HG03571 (cell line): ENCODE data around the gene ZFYVE9.
A peak's percentile ranks its signal among the peaks of the same experiment; 100 is the strongest.
"Not testable (repeated sequence)": the region's sequence is repeated elsewhere in the genome, so short reads cannot be mapped to it uniquely, and the experiment has no call there.

Experiments used
- ATAC-seq: cut with Tn5 transposase; IDR thresholded peaks from one replicate; pipeline ENCODE4 v1.9.1; 2021; ENCODE audit not compliant: unreplicated experiment

The ZFYVE9 gene

DNA sequence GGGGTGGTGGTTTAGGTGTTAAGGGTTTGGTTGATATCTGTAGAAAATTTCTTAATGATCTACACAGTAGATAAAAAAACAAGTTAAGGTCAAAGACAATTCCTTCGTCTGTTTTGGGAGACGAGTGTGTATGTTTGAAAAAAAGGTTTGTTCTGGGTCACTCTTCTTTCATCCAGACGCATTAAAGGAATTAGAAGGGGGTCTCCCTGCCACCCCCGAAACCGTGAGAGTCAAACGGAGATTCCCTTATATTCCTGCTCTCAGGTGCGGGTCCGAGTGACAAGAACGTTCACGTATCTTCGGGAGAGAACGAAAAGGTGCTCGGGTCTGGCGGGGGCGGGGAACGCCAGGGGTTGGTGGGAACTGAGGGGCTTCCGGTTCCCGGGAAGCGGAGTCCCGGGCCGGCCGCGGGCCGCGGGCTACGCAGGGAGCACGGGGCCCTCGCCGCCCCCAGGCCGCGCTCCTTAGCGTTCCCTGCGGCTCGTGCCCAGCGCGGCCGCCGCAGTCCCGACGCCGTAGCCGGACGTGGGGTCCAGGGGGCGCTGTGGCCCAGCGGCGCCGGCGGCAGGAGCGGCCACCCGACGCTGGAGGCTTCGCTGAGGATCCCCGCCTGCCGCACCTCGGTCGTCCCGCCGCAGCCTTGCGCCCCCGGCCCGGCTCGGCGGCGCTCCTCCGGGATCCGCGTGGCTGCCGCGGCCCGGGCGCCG lies at the start of gene ZFYVE9:
TSS of gene ZFYVE9 (plus strand) at position 577 of the 707 bp plus-strand sequence. CDS start 91,118 bp downstream, outside the sequence.
- ATAC-seq = peak; percentile 83

DNA sequence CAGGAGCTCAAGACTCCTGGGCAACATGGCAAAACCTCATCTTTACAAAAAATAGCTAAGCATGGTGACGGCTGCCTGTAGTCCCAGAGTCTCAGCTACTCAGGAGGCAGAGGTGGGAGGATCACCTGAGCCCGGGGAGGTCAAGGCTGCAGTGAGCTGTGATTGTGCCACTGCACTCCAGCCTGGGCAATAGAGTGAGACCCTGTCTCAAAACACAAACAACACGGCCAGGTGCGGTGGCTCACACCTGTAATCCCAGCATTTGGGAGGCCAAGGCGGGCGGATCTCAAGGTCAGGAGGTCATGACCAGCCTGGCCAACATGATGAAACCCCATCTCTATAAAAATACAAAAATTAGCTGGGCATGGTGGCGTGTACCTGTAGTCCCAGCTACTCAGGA lies 47.6 kb upstream of the ZFYVE9 start:
- ATAC-seq = not testable (repeated sequence)

DNA sequence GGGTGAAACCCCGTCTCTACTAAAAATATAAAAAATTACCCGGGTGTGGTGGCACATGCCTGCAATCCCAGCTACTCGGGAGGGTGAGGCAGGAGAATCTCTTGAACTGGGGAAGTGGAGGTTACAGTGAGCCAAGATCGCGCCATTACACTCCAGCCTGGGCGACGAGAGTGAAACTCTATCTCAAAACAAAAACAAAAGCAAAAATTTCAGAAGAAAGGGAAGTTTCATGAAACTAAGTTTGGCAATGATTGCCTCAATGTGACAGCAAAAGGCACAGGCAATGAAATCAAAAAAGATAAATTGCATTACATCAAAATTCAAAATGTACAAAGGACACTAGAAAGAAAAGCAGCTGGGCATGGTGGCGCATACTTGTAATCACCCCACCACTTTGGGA lies 45.7 kb upstream of the ZFYVE9 start:
- no peak for ATAC-seq

- no peak for ATAC-seq
Observed at GRCh38 chr1:52098139-52098871, 43.6 kb upstream of the ZFYVE9 start.

GRCh38 chr1:52102336-52103013 lies 39.4 kb upstream of the ZFYVE9 start:
- no peak for ATAC-seq

DNA sequence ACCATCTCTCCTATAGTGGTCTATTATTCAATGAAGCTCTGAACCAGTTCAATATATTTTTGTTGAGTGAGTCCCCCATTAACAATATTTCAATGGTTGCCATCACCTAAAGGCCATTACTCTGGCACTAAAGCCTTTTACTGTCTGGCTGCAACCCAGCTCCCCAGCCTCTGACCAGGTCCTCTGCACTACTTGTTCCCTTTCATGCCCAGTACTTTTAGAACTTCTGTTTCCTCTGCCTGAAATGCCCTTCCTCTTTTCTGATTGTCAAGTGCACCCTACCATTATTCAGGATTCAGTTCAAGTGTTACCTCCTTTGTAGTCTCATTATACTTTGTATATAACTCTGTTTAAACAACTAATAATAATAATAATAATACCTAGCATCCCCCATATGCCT lies 30.4 kb upstream of the ZFYVE9 start:
- ATAC-seq = no peak

DNA sequence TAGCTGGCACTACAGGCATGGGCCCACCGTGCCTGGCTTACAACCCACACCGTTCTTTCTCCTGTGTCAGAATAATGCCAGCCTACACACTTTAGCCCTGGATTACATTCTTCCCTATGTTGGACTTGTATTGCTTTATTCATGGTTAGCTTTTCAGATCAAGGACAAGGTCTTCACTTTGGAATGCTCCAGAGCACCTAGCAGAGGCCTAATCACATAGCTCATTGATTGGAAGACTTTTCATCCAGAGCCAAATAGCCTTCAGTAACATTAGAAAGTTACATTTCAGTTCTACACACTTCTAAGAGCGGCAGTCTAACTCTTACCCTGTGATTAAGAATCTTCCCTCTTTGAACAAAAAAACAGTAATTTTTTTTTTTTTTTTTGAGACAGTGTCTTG lies 29.4 kb upstream of the ZFYVE9 start:
- ATAC-seq = no peak

DNA sequence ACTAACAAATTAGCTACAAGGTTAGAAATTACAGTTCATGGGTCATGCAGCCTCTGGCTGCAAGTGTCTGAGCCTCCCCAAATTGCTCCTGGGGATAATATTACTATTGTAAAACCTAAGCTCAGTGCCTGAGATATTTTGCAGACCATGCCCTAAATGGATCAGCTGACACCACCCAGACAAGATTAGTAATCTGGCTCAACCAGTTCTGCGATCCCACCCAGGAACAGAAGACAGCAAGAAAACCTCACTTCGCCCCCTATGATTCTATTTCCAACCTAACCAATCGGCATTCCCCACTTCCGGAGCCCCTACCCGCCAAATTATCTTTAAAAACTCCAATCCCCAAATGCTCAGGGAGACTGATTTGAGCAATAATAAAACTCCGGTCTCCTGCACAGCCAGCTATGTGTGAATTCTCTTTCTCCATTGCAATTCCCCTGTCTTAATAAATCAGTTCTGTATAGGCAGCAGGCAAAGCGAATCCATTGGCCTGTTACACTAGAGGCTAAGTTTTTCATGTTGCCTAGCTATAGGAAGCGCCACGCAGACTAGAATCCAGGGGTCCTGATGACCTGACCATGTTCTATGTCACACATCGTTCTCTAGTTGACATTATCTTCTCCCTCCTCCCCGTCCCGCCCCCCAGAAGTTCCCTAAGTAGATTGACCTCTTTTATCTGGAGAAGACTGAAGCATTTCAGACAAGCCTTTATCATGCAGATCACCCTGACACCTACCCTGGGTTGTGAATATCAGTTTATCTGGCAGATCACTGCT lies 22.4 kb upstream of the ZFYVE9 start:
- no peak for ATAC-seq

- no peak for ATAC-seq
Observed at GRCh38 chr1:52122384-52122783, 19.5 kb upstream of the ZFYVE9 start.

- ATAC-seq = no peak
Observed at GRCh38 chr1:52123622-52124021, 18.3 kb upstream of the ZFYVE9 start.

DNA sequence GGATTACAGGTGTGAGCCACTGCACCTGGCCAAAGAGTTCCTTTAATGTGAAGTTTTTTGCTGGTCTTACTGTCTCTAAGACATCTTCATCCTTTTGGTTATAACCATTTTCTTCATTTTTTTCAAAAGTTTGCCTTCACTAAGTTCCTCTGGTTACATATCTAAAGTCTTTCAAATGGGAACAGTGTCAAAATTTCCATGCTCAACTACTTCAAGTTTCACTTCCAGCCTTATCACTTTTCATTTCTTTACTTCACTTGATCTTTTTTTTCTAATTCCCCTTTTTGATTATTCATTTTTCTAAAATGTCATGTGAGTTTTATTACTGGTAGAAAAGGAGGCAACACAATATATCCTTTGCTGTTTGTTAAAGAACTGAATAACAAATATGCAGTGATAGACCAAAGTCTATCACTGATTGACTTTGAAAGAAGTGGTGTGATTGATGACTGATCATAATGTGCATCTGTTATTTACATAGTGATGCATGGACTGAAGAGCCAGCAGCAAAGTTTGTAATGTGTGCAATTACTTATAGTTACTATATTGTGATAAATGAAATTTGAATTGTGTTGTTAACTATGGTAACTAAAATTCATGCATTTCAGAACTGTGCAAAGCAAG lies 16.0 kb upstream of the ZFYVE9 start:
- no peak for ATAC-seq

GRCh38 chr1:52127181-52128180 lies 14.4 kb upstream of the ZFYVE9 start:
- ATAC-seq = no peak

DNA sequence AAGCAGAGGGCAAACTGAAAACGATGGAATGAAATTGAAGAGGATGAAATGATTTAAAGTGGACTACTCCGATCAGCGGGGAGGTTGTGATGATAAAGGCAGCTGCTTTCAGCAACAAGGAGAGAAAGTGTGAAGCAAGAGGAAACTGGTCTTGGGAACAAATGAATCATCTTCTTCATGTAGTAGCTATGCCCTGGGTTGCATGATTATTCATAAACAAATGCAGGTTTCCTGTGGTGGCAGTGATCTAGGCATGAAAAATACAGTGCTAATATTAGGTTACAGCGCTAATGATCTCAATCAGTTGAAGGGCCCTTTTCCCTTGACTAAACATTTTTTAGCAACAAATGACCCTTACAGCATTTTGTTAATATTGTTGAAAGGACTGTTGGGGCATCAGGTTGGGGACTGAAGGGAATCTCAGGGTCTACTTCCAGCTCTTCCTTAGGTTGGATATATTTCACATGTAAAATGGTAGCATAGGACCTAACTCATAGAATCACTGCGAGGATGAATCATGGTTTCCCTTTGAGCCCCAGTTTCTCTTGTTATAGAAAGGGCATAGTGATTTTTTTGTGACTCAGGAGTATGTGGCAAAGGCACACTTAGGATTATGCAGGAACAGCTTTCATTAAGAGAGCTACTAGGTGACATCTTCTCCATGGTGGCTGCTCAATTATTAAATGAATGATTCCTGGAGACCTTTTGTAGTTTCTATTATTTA lies 1.9 kb upstream of the ZFYVE9 start:
- no peak for ATAC-seq

DNA sequence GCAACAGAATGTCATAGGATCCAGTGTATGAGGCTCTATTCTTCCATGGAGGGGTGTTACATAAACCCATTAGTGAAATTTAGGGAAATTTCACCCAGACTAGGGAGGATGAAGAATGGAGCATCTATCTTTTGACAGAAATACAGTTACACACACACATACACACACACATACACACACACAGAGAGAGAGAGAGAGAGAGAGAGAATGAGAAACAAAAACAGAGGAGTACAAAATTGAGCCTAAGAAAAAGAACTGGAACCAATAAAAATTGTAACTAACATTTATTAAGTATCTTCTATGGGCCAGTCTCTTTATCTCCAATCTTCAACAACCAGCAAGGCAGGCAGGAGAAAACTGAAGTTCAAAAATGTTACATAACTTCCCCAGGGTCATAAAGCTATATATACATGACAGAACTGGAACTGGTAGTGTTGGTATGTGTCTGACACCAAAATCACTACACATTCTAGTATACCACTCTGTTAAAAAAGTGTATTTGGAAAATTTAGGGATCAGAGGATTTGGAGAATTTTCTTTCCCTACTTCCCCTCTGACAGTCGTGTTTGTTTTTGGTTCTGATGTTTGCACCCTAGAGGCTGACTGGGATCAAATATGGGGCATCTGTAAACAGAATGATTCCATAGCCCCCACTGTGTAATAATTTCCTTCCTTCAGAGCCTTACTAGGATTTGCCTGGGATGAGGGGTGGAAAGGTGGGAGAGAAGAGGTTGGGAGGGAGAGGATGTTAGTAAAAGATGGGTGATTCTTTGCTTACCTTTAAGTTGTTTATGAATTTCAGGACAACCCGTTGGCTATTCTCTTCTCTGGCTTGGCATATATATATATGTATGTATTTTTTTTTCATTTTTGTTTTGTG lies 1.0 kb upstream of the ZFYVE9 start:
- no peak for ATAC-seq

- peak; percentile 32 for ATAC-seq
Observed at GRCh38 chr1:52142220-52143183, 613 bp downstream of the ZFYVE9 start.

DNA sequence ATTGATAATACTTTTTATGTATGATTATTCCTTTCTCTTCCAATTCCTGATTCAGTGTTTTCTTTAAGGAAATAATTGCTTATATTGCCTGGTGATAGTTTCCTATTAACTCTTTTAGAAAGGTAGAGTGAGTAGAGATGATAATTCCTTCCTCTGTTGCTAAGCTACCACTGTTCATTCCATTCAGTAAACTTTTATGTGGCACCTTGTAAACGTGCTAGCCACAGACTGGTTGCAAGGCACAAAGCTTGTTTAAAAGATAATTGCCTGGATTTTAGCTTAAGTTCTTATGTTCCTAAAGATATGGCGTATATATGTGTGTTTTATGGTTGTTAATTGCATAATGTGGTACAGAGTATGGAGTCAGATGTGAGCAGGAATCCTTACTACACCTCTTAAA lies 3.2 kb downstream of the ZFYVE9 start:
- ATAC-seq = no peak

DNA sequence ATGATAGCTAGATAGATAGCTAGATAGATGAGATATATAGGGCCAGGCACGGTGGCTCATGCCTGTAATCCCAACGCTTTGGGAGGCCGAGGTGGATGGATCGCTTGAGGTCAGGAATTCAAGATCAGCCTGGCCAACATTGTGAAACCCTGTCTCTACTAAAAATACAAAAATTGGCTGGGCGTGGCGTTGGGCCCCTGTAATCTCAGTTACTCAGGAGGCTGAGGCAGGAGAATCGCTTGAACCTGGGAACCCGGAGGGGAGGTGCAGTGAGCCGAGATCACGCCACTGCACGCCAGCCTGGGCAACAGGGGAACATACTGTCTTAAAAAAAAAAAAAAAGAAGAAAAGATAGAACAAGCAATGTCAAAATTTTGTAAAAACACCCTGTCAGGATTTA lies 8.6 kb downstream of the ZFYVE9 start:
- ATAC-seq = not testable (repeated sequence)
